ENCODE measurements around the gene CDCA5.
A peak's percentile ranks its signal among the peaks of the same experiment; 100 is the strongest.

The CDCA5 gene

DNA sequence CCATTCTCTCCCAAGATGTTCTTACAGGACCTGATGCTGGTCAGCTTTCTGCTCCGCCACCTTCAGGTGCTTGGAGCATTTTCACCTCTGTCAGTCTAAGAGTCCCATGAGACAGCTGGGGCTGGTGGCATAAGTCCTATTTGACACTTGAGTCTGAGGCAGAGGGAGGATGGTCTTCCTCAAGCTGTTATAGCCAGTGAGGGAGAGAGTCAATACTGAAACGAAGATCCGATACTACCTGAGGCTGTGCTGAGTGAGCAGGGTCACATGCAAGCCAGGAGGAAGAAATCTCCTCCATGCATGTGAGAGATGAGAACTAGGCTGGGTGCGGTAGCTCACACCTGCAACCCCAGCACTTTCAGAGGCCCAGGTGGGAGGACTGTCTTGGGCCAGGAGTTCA lies 5.8 kb upstream of the CDCA5 start:
- TF ChIP-seq, protein P1, sequence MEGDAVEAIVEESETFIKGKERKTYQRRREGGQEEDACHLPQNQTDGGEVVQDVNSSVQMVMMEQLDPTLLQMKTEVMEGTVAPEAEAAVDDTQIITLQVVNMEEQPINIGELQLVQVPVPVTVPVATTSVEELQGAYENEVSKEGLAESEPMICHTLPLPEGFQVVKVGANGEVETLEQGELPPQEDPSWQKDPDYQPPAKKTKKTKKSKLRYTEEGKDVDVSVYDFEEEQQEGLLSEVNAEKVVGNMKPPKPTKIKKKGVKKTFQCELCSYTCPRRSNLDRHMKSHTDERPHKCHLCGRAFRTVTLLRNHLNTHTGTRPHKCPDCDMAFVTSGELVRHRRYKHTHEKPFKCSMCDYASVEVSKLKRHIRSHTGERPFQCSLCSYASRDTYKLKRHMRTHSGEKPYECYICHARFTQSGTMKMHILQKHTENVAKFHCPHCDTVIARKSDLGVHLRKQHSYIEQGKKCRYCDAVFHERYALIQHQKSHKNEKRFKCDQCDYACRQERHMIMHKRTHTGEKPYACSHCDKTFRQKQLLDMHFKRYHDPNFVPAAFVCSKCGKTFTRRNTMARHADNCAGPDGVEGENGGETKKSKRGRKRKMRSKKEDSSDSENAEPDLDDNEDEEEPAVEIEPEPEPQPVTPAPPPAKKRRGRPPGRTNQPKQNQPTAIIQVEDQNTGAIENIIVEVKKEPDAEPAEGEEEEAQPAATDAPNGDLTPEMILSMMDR (IDR thresholded peaks at IDR 0.05; ENCODE audit: low read depth, low read length, missing control alignments) = no peak
- H3K4me3 ChIP-seq (ENCODE audit: low read depth, low read length) = no peak overlapping the region
- no peak for DNase-seq (ENCODE audit: low read depth)
- in situ Hi-C loops (cut with HindIII; ENCODE audit: low sequenced_read_pairs) = no loop called here

GRCh38 chr11:65087827-65088226 lies 4.0 kb upstream of the CDCA5 start:
- in situ Hi-C loops (cut with HindIII; ENCODE audit: low sequenced_read_pairs) = no loop called here
- no peak overlapping the region for H3K4me3 ChIP-seq (ENCODE audit: low read depth, low read length)
- no peak for DNase-seq (ENCODE audit: low read depth)
- TF ChIP-seq, protein P1 (IDR thresholded peaks at IDR 0.05; ENCODE audit: low read depth, low read length, missing control alignments) = no peak

DNA sequence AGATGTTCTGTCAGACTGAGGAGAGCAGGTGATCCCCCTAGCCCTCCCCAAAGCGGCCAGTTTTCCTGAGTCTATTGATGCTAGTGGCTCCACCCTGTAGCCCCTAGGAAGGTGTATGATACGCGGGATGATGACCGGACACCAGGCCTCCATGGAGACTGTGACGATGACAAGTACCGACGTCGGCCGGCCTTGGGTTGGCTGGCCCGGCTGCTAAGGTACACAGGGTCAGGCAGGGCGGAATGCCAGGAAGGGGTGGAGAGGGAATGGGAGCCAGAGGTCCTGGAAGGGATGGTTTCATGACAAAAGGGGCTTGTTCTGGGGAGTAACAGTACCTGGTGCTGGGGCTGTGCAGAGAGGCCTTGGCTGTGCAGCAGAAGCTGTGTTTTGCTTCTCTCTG lies 3.4 kb upstream of the CDCA5 start:
- in situ Hi-C loops (cut with HindIII; ENCODE audit: low sequenced_read_pairs) = no loop called here
- no peak for DNase-seq (ENCODE audit: low read depth)
- TF ChIP-seq, protein P1 (IDR thresholded peaks at IDR 0.05; ENCODE audit: low read depth, low read length, missing control alignments) = no peak
- H3K4me3 ChIP-seq (ENCODE audit: low read depth, low read length) = no peak overlapping the region

- H3K4me3 ChIP-seq (ENCODE audit: low read depth, low read length) = no peak overlapping the region
- TF ChIP-seq, protein P1 (IDR thresholded peaks at IDR 0.05; ENCODE audit: low read depth, low read length, missing control alignments) = no peak
- DNase-seq (ENCODE audit: low read depth) = no peak
- in situ Hi-C loops (cut with HindIII; ENCODE audit: low sequenced_read_pairs) = no loop called here
Observed at GRCh38 chr11:65086809-65087208, 3.0 kb upstream of the CDCA5 start.

DNA sequence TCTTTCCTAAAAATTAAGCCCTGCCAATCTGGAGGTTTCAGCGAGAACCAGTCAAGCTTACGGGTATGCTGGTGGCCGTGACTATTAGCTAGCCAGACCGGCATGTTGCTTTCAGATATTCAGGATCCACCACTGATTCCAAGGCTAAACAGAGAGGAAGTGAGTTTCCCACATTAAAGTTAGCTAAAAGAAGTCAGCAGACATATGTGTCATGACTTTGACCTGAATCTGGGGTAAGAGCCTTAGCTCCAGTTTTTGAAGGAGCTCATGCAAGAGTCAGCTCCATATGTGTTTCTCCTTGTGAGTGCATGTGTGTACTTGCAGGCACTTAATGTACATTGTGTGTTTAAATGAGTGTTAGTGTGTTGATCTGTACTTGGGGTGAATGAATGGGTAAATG lies 1.6 kb upstream of the CDCA5 start:
- no peak overlapping the region for H3K4me3 ChIP-seq (ENCODE audit: low read depth, low read length)
- in situ Hi-C loops (cut with HindIII; ENCODE audit: low sequenced_read_pairs) = no loop called here
- TF ChIP-seq, protein P1 (IDR thresholded peaks at IDR 0.05; ENCODE audit: low read depth, low read length, missing control alignments) = no peak
- no peak for DNase-seq (ENCODE audit: low read depth)

DNA sequence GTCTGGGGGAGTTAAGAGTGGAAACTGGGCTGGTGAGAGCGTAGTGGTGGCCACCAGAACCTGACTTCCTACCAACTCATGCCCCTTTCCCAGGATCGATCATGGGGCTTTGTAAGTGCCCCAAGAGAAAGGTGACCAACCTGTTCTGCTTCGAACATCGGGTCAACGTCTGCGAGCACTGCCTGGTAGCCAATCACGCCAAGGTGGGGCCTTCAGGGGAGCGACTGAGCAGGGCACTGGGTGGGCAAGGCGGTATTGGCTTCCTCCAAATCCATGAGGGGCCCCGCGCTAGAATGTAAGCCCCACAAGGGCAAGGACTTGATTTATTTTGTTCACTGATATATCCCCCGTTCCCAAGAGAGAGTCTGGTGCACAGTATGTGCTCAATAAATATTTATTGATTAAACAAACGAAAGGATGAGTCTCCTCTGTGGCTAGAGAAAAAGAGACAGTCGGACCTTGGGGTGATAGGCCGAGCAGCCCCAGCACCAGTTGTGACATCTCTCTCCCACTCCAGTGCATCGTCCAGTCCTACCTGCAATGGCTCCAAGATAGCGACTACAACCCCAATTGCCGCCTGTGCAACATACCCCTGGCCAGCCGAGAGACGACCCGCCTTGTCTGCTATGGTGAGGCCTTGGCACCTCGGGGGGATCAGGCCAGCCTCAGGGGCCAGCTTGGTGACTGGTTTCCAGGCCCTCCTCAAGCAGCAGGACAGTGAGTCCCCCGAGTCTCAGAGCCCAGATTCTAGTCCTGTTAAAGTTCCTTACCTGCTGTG lies 947 bp upstream of the CDCA5 start:
- no peak for DNase-seq (ENCODE audit: low read depth)
- TF ChIP-seq, protein P1 (IDR thresholded peaks at IDR 0.05; ENCODE audit: low read depth, low read length, missing control alignments) = no peak
- H3K4me3 ChIP-seq (ENCODE audit: low read depth, low read length) = peak overlapping the region; percentile 71
- in situ Hi-C loops (cut with HindIII; ENCODE audit: low sequenced_read_pairs) = no loop called here

Data from astrocyte of the cerebellum (primary cell).